Measurements from ENCODE around the gene SIPA1.

Gene SIPA1

DNA sequence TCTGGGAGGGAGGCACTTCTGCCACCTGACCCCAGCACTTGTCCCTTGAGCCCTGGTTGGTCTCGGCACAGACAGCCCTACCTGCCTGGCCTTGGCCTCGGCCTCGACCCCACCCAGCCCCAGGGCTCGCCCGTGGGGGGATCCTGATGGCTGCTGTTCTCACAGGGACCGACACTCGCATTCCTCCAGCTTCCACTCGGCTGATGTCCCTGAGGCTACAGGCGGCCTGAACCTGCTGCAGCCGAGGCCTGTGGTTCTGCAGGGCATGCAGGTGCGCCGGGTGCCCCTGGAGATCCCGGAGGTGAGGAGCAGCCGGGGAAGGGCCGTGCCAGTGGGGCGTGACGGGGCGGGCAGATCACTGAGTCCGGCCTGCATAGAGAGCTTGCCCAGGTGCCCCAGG is 17.2 kb upstream of the SIPA1 start:
- TF ChIP-seq, protein P1, sequence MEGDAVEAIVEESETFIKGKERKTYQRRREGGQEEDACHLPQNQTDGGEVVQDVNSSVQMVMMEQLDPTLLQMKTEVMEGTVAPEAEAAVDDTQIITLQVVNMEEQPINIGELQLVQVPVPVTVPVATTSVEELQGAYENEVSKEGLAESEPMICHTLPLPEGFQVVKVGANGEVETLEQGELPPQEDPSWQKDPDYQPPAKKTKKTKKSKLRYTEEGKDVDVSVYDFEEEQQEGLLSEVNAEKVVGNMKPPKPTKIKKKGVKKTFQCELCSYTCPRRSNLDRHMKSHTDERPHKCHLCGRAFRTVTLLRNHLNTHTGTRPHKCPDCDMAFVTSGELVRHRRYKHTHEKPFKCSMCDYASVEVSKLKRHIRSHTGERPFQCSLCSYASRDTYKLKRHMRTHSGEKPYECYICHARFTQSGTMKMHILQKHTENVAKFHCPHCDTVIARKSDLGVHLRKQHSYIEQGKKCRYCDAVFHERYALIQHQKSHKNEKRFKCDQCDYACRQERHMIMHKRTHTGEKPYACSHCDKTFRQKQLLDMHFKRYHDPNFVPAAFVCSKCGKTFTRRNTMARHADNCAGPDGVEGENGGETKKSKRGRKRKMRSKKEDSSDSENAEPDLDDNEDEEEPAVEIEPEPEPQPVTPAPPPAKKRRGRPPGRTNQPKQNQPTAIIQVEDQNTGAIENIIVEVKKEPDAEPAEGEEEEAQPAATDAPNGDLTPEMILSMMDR (IDR thresholded peaks at IDR 0.05; ENCODE audit: unreplicated experiment in 3 of 3), result no peak
- Mint-ChIP-seq H3K4me1 (peaks cover 8% of the 10 kb centered on the region), H3K27ac (no peak overlapping the region), H3K4me3 (no peak overlapping the region), H3K27me3 (ENCODE audit: low read depth) (no peaks in the 10 kb centered on the region), H3K36me3 (ENCODE audit: low read depth) (peaks cover 22% of the 10 kb centered on the region), H3K9me3 (no peaks in the 10 kb centered on the region)

DNA sequence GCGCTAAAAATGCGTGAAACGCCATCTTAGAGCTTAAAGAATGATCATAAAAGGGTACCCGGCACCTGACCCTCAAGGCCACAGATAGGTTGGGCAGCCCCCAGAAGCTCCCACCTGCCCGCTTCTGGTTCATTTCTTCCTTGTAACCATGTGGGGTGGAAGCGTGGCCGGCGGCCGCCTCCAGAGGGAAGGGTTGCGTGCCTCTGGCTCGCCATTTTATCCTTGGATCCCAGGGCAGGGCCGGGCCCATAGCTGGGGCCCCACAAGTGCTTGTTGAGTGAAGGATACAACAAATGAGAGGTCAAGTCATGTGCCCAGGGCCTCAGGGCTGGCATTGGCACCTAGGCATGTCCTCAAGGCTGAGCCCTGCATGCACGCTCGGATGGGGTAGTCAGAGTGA is 16.4 kb upstream of the SIPA1 start:
- H3K27ac Mint-ChIP-seq, result no peak overlapping the region
- H3K4me1 Mint-ChIP-seq, result peaks cover 6% of the 10 kb centered on the region
- H3K36me3 Mint-ChIP-seq (ENCODE audit: low read depth), result peaks cover 22% of the 10 kb centered on the region
- TF ChIP-seq, protein P1 (IDR thresholded peaks at IDR 0.05; ENCODE audit: unreplicated experiment in 3 of 3), result no peak
- H3K27me3 Mint-ChIP-seq (ENCODE audit: low read depth), result no peaks in the 10 kb centered on the region
- H3K4me3 Mint-ChIP-seq, result no peak overlapping the region
- H3K9me3 Mint-ChIP-seq, result no peaks in the 10 kb centered on the region

DNA sequence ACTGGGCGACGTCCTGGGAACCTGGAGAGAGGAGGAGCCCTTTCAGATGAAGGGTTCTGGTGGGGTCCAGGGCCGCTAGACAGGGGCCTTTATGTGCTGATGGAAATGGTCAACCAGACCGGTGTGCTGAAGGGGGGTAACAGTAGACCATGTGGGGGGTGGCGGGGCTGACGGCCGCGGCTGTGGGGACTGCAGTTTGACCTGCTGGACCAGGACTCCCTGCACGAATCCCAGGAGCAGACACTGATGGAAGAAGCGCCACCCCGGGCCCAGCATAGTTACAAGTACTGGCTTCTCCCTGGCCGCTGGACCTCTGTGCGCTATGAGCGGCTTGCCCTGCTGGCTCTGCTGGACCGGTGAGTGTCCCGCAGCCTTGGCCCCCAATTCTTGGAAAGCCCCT is 15.9 kb upstream of the SIPA1 start:
- Mint-ChIP-seq H3K4me1 (peaks cover under 1% of the 10 kb centered on the region), H3K36me3 (ENCODE audit: low read depth) (peaks cover 17% of the 10 kb centered on the region), H3K4me3 (no peak overlapping the region), H3K9me3 (no peaks in the 10 kb centered on the region), H3K27ac (no peak overlapping the region), H3K27me3 (ENCODE audit: low read depth) (no peaks in the 10 kb centered on the region)
- TF ChIP-seq, protein P1 (IDR thresholded peaks at IDR 0.05; ENCODE audit: unreplicated experiment in 3 of 3), result no peak

DNA sequence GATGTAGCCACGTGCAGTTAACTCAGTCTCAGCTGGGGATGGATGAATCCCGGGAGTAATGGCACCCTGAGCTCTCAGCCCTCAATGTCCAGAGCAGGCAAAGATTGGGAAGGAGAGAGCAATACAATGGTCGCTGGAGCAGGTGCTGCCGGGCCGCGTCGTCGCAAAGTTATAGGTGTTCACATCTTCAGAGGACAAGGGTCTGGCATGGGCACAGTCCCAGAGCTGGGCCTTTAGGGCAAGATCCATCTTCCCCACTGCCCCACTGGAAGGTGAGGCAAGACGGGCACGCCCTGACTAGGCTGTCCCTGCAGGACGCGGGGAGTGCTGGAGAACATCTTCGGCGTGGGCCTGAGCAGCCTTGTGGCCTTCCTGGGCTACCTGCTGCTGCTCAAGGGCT is 14.7 kb upstream of the SIPA1 start:
- Mint-ChIP-seq H3K4me1 (no peaks in the 10 kb centered on the region), H3K9me3 (no peaks in the 10 kb centered on the region), H3K36me3 (ENCODE audit: low read depth) (peaks cover 17% of the 10 kb centered on the region), H3K4me3 (no peak overlapping the region), H3K27ac (no peak overlapping the region), H3K27me3 (ENCODE audit: low read depth) (no peaks in the 10 kb centered on the region)
- TF ChIP-seq, protein P1 (IDR thresholded peaks at IDR 0.05; ENCODE audit: unreplicated experiment in 3 of 3), result no peak

DNA sequence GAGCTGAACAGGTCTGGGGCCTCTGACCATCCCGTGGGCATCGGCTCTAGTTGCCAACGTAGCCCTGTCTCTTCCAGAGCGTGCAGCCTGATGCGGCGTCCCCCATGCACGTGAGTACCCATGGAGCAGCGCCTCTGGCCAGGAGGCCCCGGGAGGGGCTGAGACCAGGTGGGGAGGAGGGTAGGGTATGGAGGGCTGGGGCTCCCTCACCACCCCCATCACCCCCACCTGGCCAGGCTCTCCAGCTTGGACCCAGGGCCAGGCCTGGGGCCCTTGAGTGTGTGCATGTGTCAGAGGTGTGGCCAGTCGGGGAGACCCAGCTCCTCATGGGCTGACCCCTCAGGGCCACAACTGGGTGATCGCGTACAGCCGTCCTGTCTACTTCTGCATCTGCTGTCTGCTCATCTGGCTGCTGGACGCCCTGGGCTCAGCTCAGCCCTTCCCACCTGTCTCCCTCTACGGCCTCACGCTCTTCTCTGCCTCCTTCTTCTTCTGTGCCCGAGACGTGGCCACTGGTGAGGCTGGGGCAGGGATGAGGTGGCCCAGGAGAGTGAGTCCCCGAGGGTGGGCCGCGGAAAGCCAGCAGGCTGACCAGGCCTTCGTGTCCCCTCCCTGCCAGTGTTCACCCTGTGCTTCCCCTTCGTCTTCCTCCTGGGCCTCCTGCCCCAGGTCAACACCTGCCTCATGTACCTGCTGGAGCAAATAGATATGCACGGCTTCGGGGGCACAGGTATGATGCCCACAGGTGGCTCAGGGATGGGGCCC is 13.9 kb upstream of the SIPA1 start:
- Mint-ChIP-seq H3K27ac (no peak overlapping the region), H3K4me3 (no peak overlapping the region), H3K4me1 (no peaks in the 10 kb centered on the region), H3K27me3 (ENCODE audit: low read depth) (no peaks in the 10 kb centered on the region), H3K9me3 (no peaks in the 10 kb centered on the region), H3K36me3 (ENCODE audit: low read depth) (peaks cover 15% of the 10 kb centered on the region)
- TF ChIP-seq, protein P1 (IDR thresholded peaks at IDR 0.05; ENCODE audit: unreplicated experiment in 3 of 3), result no peak
